ENCODE measurements around the gene MAGEA11. TPM values are rescaled to one million over a fixed set of nuclear protein-coding genes. Genes with fewer than 3 reads are reported as not detected.

MAGEA11 gene
- total RNA-seq, 2 donors from 2014 or later = 5.6 TPM; not detected in 1

GRCh38 chrX:149712831-149713230, 971 bp downstream of the MAGEA11 start:
- Histone ChIP-seq H3K36me3 (no peaks in the 10 kb centered on the region), H3K27ac (no peak overlapping the region), H3K4me1 (replicated peaks) (no peaks in the 10 kb centered on the region), H3K27me3 (replicated peaks; ENCODE audit: insufficient read depth) (no peaks in the 10 kb centered on the region), H3K4me3 (no peak overlapping the region), H3K9me3 (no peaks in the 10 kb centered on the region)
- TF ChIP-seq POLR2A (IDR thresholded peaks at IDR 0.05) = no peak
- TF ChIP-seq, protein P1, sequence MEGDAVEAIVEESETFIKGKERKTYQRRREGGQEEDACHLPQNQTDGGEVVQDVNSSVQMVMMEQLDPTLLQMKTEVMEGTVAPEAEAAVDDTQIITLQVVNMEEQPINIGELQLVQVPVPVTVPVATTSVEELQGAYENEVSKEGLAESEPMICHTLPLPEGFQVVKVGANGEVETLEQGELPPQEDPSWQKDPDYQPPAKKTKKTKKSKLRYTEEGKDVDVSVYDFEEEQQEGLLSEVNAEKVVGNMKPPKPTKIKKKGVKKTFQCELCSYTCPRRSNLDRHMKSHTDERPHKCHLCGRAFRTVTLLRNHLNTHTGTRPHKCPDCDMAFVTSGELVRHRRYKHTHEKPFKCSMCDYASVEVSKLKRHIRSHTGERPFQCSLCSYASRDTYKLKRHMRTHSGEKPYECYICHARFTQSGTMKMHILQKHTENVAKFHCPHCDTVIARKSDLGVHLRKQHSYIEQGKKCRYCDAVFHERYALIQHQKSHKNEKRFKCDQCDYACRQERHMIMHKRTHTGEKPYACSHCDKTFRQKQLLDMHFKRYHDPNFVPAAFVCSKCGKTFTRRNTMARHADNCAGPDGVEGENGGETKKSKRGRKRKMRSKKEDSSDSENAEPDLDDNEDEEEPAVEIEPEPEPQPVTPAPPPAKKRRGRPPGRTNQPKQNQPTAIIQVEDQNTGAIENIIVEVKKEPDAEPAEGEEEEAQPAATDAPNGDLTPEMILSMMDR (IDR thresholded peaks at IDR 0.05) = no peak
- TF ChIP-seq POLR2AphosphoS5 (IDR thresholded peaks at IDR 0.05) = no peak
- no peak for DNase-seq (ENCODE audit: low spot score)
- WGBS = 96% methylated on average over 4 of the region's 5 CpGs
- intact Hi-C loops (cut with DNase I) = no loop called here

DNA sequence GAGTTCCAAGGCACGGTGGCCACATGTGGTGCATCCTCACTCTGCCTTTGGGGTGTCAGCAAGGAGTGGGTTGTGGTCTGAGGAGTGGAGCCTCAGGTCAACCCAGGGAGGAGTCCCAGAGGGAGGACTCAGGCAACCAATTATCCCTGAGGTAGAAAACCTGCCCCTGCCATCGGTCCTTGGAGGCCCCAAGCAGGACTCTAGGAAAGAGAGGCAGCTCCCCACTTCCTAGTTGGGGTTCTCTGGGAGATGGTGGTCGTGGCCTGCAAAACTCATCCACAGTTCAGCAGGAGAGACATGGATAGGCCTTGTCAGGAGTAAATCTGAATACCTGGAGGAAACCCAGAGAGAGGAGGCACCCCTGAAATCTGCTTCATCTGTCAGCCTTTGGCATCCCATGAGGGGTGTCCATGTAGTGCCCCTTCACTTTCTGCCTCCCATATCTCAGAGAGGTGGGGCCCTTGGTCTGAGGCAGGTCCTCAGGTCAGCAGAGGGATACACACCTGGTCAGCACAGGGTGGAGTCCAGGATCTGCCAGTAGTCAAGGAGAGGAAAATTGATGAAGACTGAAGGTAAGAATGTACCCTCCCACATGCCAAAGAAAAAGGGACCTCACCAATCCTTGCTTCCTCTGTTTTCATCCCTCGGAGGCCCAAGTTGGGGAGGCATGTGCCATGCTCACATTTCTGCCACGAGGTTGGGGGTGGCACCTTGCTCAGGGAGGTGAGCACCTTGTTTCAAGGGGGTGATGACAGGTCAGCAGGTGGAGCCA, 1.6 kb downstream of the MAGEA11 start:
- no peaks in the 10 kb centered on the region for H3K9me3 ChIP-seq
- no peak overlapping the region for H3K27ac ChIP-seq
- no peak overlapping the region for H3K4me3 ChIP-seq
- no peaks in the 10 kb centered on the region for H3K4me1 ChIP-seq (replicated peaks)
- intact Hi-C loops (cut with DNase I) = no loop called here
- no peak for DNase-seq (ENCODE audit: low spot score)
- TF ChIP-seq POLR2AphosphoS5 (IDR thresholded peaks at IDR 0.05) (no peak), POLR2A (IDR thresholded peaks at IDR 0.05) (no peak)
- TF ChIP-seq, protein P1 (IDR thresholded peaks at IDR 0.05) = no peak
- no peaks in the 10 kb centered on the region for H3K27me3 ChIP-seq (replicated peaks; ENCODE audit: insufficient read depth)
- H3K36me3 ChIP-seq = no peaks in the 10 kb centered on the region
- 77% methylated on average over 5 of the region's 5 CpGs for WGBS

DNA sequence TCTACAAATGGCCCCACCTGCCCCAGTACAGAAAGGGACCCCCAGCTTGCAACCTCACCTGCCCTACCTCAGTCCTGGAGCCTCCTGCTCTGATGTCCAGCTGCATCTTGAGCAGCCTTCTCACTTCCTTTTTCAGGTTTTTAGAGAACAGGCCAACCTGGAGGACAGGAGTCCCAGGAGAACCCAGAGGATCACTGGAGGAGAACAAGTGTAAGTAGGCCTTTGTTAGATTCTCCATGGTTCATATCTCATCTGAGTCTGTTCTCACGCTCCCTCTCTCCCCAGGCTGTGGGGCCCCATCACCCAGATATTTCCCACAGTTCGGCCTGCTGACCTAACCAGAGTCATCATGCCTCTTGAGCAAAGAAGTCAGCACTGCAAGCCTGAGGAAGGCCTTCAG, 3.6 kb downstream of the MAGEA11 start:
- 80% methylated on average over 1 of the region's 2 CpGs for WGBS
- DNase-seq (ENCODE audit: low spot score) = no peak
- intact Hi-C loops (cut with DNase I) = no loop called here
- no peaks in the 10 kb centered on the region for H3K27me3 ChIP-seq (replicated peaks; ENCODE audit: insufficient read depth)
- H3K36me3 ChIP-seq = no peaks in the 10 kb centered on the region
- H3K9me3 ChIP-seq = no peaks in the 10 kb centered on the region
- no peak overlapping the region for H3K4me3 ChIP-seq
- H3K4me1 ChIP-seq (replicated peaks) = no peaks in the 10 kb centered on the region
- H3K27ac ChIP-seq = no peak overlapping the region
- TF ChIP-seq POLR2A (IDR thresholded peaks at IDR 0.05) (no peak), POLR2AphosphoS5 (IDR thresholded peaks at IDR 0.05) (no peak)
- TF ChIP-seq, protein P1 (IDR thresholded peaks at IDR 0.05) = no peak

DNA sequence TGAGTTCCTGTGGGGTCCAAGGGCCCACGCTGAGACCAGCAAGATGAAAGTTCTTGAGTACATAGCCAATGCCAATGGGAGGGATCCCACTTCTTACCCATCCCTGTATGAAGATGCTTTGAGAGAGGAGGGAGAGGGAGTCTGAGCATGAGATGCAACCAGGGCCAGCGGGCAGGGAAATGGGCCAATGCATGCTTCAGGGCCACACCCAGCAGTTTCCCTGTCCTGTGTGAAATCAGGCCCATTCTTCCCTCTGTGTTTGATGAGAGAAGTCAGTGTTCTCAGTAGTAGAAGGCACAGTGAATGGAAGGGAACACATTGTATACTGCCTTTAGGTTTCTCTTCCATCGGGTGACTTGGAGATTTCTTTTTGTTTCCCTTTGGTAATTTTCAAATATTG, 4.8 kb downstream of the MAGEA11 start:
- Histone ChIP-seq H3K36me3 (no peaks in the 10 kb centered on the region), H3K4me1 (replicated peaks) (no peaks in the 10 kb centered on the region), H3K9me3 (no peaks in the 10 kb centered on the region), H3K27me3 (replicated peaks; ENCODE audit: insufficient read depth) (no peaks in the 10 kb centered on the region), H3K4me3 (no peak overlapping the region), H3K27ac (no peak overlapping the region)
- intact Hi-C loops (cut with DNase I) = no loop called here
- WGBS = 78% methylated on average over 3 of the region's 3 CpGs
- DNase-seq (ENCODE audit: low spot score) = no peak
- TF ChIP-seq POLR2AphosphoS5 (IDR thresholded peaks at IDR 0.05) (no peak), POLR2A (IDR thresholded peaks at IDR 0.05) (no peak)
- TF ChIP-seq, protein P1 (IDR thresholded peaks at IDR 0.05) = no peak

GRCh38 chrX:149717803-149718202, 5.9 kb downstream of the MAGEA11 start:
- Histone ChIP-seq H3K27me3 (replicated peaks; ENCODE audit: insufficient read depth) (no peaks in the 10 kb centered on the region), H3K9me3 (no peaks in the 10 kb centered on the region), H3K27ac (no peak overlapping the region), H3K4me3 (no peak overlapping the region), H3K4me1 (replicated peaks) (no peaks in the 10 kb centered on the region), H3K36me3 (no peaks in the 10 kb centered on the region)
- TF ChIP-seq POLR2AphosphoS5 (IDR thresholded peaks at IDR 0.05) = no peak
- intact Hi-C loops (cut with DNase I) = no loop called here
- DNase-seq (ENCODE audit: low spot score) = no peak
- WGBS = 67% methylated on average over 5 of the region's 5 CpGs

Data from prostate gland (tissue), 2 donors.